ENCODE results near the gene LKAAEAR1. TPM values are rescaled to one million over a fixed set of nuclear protein-coding genes. Genes with fewer than 3 reads are reported as not detected.

Gene LKAAEAR1
- total and polyA plus RNA-seq, 12 donors = 0.12 TPM; not detected in 11

- H3K9me3 ChIP-seq = no peaks in the 10 kb centered on the region
- intact Hi-C loops (cut with DNase I) = no loop called here
- TF ChIP-seq CTCF (IDR thresholded peaks at IDR 0.05) = no peak
- H3K4me1 ChIP-seq = peaks cover 0 to 8% (median under 1%) of the 10 kb centered on the region in 9 donors
- no peak overlapping the region for H3K27ac ChIP-seq
- WGBS, 2 donors = 81 to 84% methylated on average over 14 of the region's 14 CpGs
- H3K4me3 ChIP-seq = no peak overlapping the region
- peaks cover 0 to 61% (median 0%) of the 10 kb centered on the region in 9 donors for H3K36me3 ChIP-seq
- H3K27me3 ChIP-seq = no peaks in the 10 kb centered on the region
- ATAC-seq = no peak
- no peak for DNase-seq
Measured at GRCh38 chr20:64072498-64073063, 11.6 kb downstream of the LKAAEAR1 start.

GRCh38 chr20:64071341-64072332 lies 12.6 kb downstream of the LKAAEAR1 start:
- no peak overlapping the region for H3K4me3 ChIP-seq
- DNase-seq = no peak

GRCh38 chr20:64070244-64070993 lies 13.8 kb downstream of the LKAAEAR1 start:
- 95 to 96% methylated on average over 31 of the region's 31 CpGs for WGBS, 2 donors
- peaks cover 0 to 55% (median 0%) of the 10 kb centered on the region in 9 donors for H3K36me3 ChIP-seq
- no peak overlapping the region for H3K27ac ChIP-seq
- TF ChIP-seq CTCF (IDR thresholded peaks at IDR 0.05) = no peak
- H3K27me3 ChIP-seq = no peaks in the 10 kb centered on the region
- no peak overlapping the region for H3K4me3 ChIP-seq
- ATAC-seq (no peak), DNase-seq (no peak)
- H3K4me1 ChIP-seq = peaks cover 0 to 19% (median 0%) of the 10 kb centered on the region in 9 donors
- intact Hi-C loops (cut with DNase I) = no loop called here
- no peaks in the 10 kb centered on the region for H3K9me3 ChIP-seq

More at GRCh38 chr20:64071341-64072332, 12.6 kb downstream of the LKAAEAR1 start:
- Histone ChIP-seq H3K36me3 (peaks cover 0 to 61% (median 0%) of the 10 kb centered on the region in 9 donors), H3K9me3 (no peaks in the 10 kb centered on the region), H3K27me3 (no peaks in the 10 kb centered on the region), H3K4me1 (peaks cover 0 to 14% (median 0%) of the 10 kb centered on the region in 9 donors), H3K27ac (no peak overlapping the region)
- TF ChIP-seq CTCF (IDR thresholded peaks at IDR 0.05) = no peak
- WGBS, 2 donors = 89 to 92% methylated on average over 29 to 30 of the region's 30 CpGs
- ATAC-seq = no peak
- intact Hi-C loops (cut with DNase I) = no loop called here

Measured in heart right ventricle (tissue), 16 donors.